SU-DHL-6 (cell line): ENCODE measurements around the gene KAT6B.
A peak's percentile ranks its signal among the peaks of the same experiment; 100 is the strongest.

Source experiments
- H2AFZ ChIP-seq: fragments of 200-600 bp; sonication (generic); 2 replicates; pipeline ENCODE4 v1.6.1; 2014; ENCODE audit warnings: low read depth, mild to moderate bottlenecking, moderate library complexity, mixed read lengths, antibody characterized with exemption, low read length; ENCODE audit not compliant: severe bottlenecking
- H3F3A ChIP-seq: fragments of 200-600 bp; shearing (Covaris generic); 2 replicates; pipeline ENCODE4 v1.6.0; 2016; ENCODE audit warnings: antibody characterized with exemption, mild to moderate bottlenecking; ENCODE audit not compliant: insufficient read depth
- H3K27ac ChIP-seq: fragments of 200-600 bp; sonication (generic); 2 replicates; pipeline ENCODE4 v1.5.1; 2016; ENCODE audit warnings: low read depth, mild to moderate bottlenecking, low read length, moderate library complexity, mixed read lengths
- H3K27me3 ChIP-seq: fragments of 200-600 bp; sonication (generic), shearing (Covaris generic); 2 replicates; pipeline ENCODE4 v1.6.0; 2014; ENCODE audit warnings: mild to moderate bottlenecking, low read length
- H3K36me3 ChIP-seq: fragments of 200-600 bp; sonication (generic); 2 replicates; pipeline ENCODE4 v1.6.1; 2014; ENCODE audit warnings: mild to moderate bottlenecking, low read length, mixed read lengths
- H3K4me2 ChIP-seq: fragments of 300-600, 200-600 bp; shearing (Covaris generic), sonication (generic); 2 replicates; pipeline ENCODE4 v1.6.0; 2014; ENCODE audit warnings: low read length, low read depth, mild to moderate bottlenecking; ENCODE audit not compliant: poor library complexity, severe bottlenecking
- H3K4me3 ChIP-seq: fragments of 200-600 bp; sonication (generic); 2 replicates; pipeline ENCODE4 v1.5.1; 2014; ENCODE audit warnings: antibody characterized with exemption, low read length, mild to moderate bottlenecking, mixed read lengths; ENCODE audit not compliant: insufficient read depth, poor library complexity, severe bottlenecking
- H3K79me2 ChIP-seq: fragments of 200-600 bp; sonication (generic); 2 replicates; pipeline ENCODE4 v1.6.1; 2014; ENCODE audit warnings: mild to moderate bottlenecking, low read length, moderate library complexity; ENCODE audit not compliant: insufficient read depth
- H3K9ac ChIP-seq: fragments of 200-600 bp; sonication (generic); 2 replicates; pipeline ENCODE4 v1.7.0; 2014; ENCODE audit warnings: mild to moderate bottlenecking, low read length
- H3K9me2 ChIP-seq: fragments of 200-600 bp; sonication (generic); replicated peaks from 2 replicates; pipeline ENCODE4 v1.6.1; 2014; ENCODE audit warnings: low read length; ENCODE audit not compliant: insufficient read depth
- H3K9me3 ChIP-seq: fragments of 200-600 bp; sonication (generic); 2 replicates; pipeline ENCODE4 v1.6.1; 2014; ENCODE audit warnings: low read length, mixed read lengths; ENCODE audit not compliant: insufficient read depth
- H4K20me1 ChIP-seq: fragments of 200-600 bp; sonication (generic); 2 replicates; pipeline ENCODE4 v1.6.1; 2014; ENCODE audit warnings: low read depth, mild to moderate bottlenecking, antibody characterized with exemption, low read length, moderate library complexity, mixed read lengths
- EZH2phosphoT487 ChIP-seq: fragments of 200-600 bp; sonication (generic), shearing (Covaris generic); conservative IDR thresholded peaks from 2 replicates; pipeline ENCODE4 v1.6.1; 2018; ENCODE audit warnings: mild to moderate bottlenecking, antibody characterized with exemption, low read length, moderate library complexity, mixed read lengths
- TF ChIP-seq, protein P1 (sequence below): fragments of 200-600 bp; sonication (generic); IDR thresholded peaks from one replicate; pipeline ENCODE4 v1.5.1; 2017; ENCODE audit warnings: antibody characterized with exemption, mild to moderate bottlenecking, low read length, moderate library complexity; ENCODE audit not compliant: insufficient read depth, poor library complexity, severe bottlenecking

Gene KAT6B

DNA sequence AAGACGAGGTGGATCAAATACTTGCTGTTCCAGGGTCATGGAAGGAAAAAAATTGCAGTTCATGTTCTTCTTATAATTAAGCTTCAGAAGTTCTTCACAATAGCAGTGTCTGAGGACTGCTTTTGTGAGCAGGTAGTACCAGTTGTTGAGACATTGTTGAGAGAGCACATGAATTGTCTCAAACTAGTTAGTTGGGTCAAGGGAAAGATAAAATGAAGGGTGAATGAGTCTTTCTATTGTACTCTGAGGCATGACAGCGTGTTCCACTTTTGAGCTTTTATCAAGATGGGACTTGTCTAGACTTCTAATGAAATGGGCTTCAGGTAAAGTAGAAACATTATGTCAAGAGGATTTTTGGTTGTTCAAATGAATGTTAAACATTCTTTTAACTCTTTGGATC is 26.0 kb downstream of the KAT6B start:
- Histone ChIP-seq H3K4me3 (no peak overlapping the region), H3K9ac (no peak overlapping the region), H3F3A (peaks cover 8% of the 10 kb centered on the region; the same call in 1 of the 2 replicates), H2AFZ (no peak overlapping the region), H3K9me2 (no peaks in the 10 kb centered on the region), H3K36me3 (no peaks in the 10 kb centered on the region), H3K4me2 (no peak overlapping the region), H3K9me3 (no peaks in the 10 kb centered on the region), H3K27ac (no peak overlapping the region), H3K27me3 (no peaks in the 10 kb centered on the region), H4K20me1 (no peaks in the 10 kb centered on the region), H3K79me2 (peaks cover 58% of the 10 kb centered on the region)
- TF ChIP-seq, protein P1, sequence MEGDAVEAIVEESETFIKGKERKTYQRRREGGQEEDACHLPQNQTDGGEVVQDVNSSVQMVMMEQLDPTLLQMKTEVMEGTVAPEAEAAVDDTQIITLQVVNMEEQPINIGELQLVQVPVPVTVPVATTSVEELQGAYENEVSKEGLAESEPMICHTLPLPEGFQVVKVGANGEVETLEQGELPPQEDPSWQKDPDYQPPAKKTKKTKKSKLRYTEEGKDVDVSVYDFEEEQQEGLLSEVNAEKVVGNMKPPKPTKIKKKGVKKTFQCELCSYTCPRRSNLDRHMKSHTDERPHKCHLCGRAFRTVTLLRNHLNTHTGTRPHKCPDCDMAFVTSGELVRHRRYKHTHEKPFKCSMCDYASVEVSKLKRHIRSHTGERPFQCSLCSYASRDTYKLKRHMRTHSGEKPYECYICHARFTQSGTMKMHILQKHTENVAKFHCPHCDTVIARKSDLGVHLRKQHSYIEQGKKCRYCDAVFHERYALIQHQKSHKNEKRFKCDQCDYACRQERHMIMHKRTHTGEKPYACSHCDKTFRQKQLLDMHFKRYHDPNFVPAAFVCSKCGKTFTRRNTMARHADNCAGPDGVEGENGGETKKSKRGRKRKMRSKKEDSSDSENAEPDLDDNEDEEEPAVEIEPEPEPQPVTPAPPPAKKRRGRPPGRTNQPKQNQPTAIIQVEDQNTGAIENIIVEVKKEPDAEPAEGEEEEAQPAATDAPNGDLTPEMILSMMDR: no peak
- no peak for TF ChIP-seq EZH2phosphoT487

DNA sequence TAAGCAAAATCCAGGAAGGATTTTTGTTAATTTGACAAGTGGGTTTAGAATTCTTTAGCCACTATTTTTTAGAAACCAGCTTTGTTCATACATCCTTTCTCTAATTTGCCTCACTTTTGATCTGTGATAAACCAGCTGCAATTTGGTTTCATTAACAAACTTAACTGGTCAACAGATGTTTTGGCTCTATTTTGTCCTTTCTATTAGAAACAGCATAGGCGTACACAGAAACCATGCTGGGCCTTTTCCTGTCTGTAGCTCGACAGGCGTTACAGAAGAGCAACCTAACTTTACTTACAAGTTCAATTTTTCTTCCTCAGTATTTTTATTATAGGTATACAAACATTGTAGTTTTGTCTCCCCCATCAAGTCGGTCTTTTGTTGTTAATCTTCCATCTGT is 28.2 kb downstream of the KAT6B start:
- Histone ChIP-seq H3K4me2 (peak overlapping the region; percentile 39), H3F3A (peaks cover 8% of the 10 kb centered on the region; the same call in 1 of the 2 replicates), H3K9me2 (no peaks in the 10 kb centered on the region), H2AFZ (no peak overlapping the region), H3K27ac (peak overlapping the region; percentile 30; the same call in 1 of the 2 replicates), H3K9me3 (no peaks in the 10 kb centered on the region), H3K36me3 (no peaks in the 10 kb centered on the region), H3K79me2 (peaks cover 63% of the 10 kb centered on the region), H3K4me3 (no peak overlapping the region), H3K9ac (0 out of 2 replicates have a peak overlapping the region, but pooled peaks have one; percentile 13), H4K20me1 (no peaks in the 10 kb centered on the region), H3K27me3 (no peaks in the 10 kb centered on the region)
- TF ChIP-seq, protein P1: no peak
- no peak for TF ChIP-seq EZH2phosphoT487

DNA sequence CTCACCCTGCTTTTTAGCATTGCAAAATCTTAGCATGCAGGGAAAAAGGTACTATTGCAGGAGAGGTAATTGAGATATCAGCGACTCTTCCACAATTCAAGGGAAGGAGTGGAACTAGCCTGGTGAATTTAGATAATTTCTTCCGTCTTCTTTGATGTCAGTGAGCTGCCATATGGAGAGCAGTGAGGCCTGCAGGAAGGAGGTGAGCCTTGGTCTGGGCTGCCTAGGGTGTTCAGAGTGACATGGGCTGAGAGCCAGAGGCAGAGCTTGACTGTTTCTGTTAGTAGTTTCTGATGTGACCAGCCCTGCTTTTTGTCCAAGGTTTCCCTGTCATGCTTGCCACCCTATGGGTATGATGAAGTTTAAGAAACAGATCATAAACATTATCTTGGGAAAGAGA is 28.6 kb downstream of the KAT6B start:
- Histone ChIP-seq H3K9me3 (no peaks in the 10 kb centered on the region), H2AFZ (no peak overlapping the region), H3F3A (peaks cover 8% of the 10 kb centered on the region; the same call in 1 of the 2 replicates), H3K79me2 (peaks cover 62% of the 10 kb centered on the region), H3K4me2 (peak overlapping the region; percentile 39), H4K20me1 (no peaks in the 10 kb centered on the region), H3K9me2 (no peaks in the 10 kb centered on the region), H3K27ac (peak overlapping the region; percentile 30; the same call in 1 of the 2 replicates), H3K36me3 (no peaks in the 10 kb centered on the region), H3K9ac (0 out of 2 replicates have a peak overlapping the region, but pooled peaks have one; percentile 13), H3K27me3 (no peaks in the 10 kb centered on the region), H3K4me3 (no peak overlapping the region)
- TF ChIP-seq, protein P1: no peak
- no peak for TF ChIP-seq EZH2phosphoT487
